Effector memory CD4-positive, alpha-beta T cell (primary cell): ENCODE data around the gene TRIO.

ENCODE experiments used
- DNase-seq, 3 donors: peaks; one replicate each; pipeline ENCODE4 v3.0.0-alpha.2; 2020
- H3K27ac ChIP-seq: 2 replicates; pipeline ENCODE4 v1.7.0; 2013; ENCODE audit warnings: mild to moderate bottlenecking, low read length, moderate library complexity; ENCODE audit not compliant: insufficient read depth, poor library complexity, severe bottlenecking
- H3K27me3 ChIP-seq: replicated peaks from 2 replicates; pipeline ENCODE4 v1.7.0; 2013; ENCODE audit warnings: mild to moderate bottlenecking, low read length; ENCODE audit not compliant: insufficient read depth, control insufficient read depth, poor library complexity, severe bottlenecking
- H3K36me3 ChIP-seq: 2 replicates; pipeline ENCODE4 v1.7.0; 2013; ENCODE audit warnings: mild to moderate bottlenecking, low read length, moderate library complexity; ENCODE audit not compliant: control insufficient read depth, insufficient read depth
- H3K4me1 ChIP-seq: 2 replicates; pipeline ENCODE4 v1.7.0; 2013; ENCODE audit warnings: low read length, mild to moderate bottlenecking; ENCODE audit not compliant: control insufficient read depth, insufficient read depth, poor library complexity, severe bottlenecking
- H3K4me3 ChIP-seq: 2 replicates; pipeline ENCODE4 v1.7.0; 2013; ENCODE audit warnings: low read length, low read depth, mild to moderate bottlenecking; ENCODE audit not compliant: insufficient read depth, poor library complexity, severe bottlenecking
- H3K9me3 ChIP-seq: 2 replicates; pipeline ENCODE4 v1.7.0; 2013; ENCODE audit warnings: mild to moderate bottlenecking, low read length, moderate library complexity; ENCODE audit not compliant: control insufficient read depth

The TRIO gene

GRCh38 chr5:14212838-14213237, 69.7 kb downstream of the TRIO start:
- H3K27ac ChIP-seq: no peak overlapping the region
- H3K36me3 ChIP-seq: no peaks in the 10 kb centered on the region
- no peak for DNase-seq
- no peak overlapping the region for H3K4me3 ChIP-seq
- no peaks in the 10 kb centered on the region for H3K9me3 ChIP-seq
- no peaks in the 10 kb centered on the region for H3K27me3 ChIP-seq
- no peaks in the 10 kb centered on the region for H3K4me1 ChIP-seq

DNA sequence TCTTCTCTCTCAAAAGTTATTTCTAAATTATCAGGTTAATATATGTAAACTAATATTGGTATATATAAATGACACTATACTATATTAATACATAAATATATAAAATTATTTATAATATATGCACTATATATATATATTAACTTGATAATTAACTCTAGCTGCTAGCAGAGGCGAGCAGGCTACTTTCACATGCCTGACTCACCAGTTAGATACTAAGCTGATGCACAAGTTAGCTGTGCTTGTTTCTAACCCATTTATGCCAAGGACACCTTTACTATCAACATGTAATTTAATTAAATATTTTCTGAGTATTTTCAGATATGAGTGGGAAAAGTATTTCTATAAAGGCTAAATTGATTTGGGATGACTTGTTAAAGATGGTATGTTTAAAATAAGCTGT, 70.1 kb downstream of the TRIO start:
- Histone ChIP-seq H3K27ac (no peak overlapping the region), H3K36me3 (no peaks in the 10 kb centered on the region), H3K4me1 (no peaks in the 10 kb centered on the region), H3K9me3 (no peaks in the 10 kb centered on the region), H3K4me3 (no peak overlapping the region), H3K27me3 (no peaks in the 10 kb centered on the region)
- DNase-seq: no peak

- H3K27ac ChIP-seq: no peak overlapping the region
Measured at GRCh38 chr5:14213813-14214585, 70.9 kb downstream of the TRIO start.

DNA sequence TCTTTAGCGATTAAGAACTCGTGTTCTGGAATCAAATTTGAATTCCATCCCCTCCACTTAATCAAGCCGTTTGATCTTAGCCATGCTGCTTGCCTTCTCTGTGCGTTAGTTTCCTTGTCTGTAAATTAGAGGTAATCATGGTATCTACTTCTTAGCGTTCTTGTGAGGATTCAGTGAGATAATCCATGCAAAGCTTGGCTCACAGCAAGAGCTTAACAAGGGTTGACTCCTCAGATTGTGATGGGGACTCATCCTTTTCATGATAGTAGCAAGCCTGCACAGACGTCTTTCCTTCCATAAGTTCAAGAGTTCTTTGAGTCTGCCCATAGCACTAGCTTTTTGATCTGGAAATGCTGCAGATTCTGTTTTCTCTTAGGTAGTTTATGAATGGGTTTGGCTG, 72.8 kb downstream of the TRIO start:
- Histone ChIP-seq H3K27ac (no peak overlapping the region), H3K36me3 (no peaks in the 10 kb centered on the region), H3K4me1 (no peaks in the 10 kb centered on the region), H3K27me3 (no peaks in the 10 kb centered on the region), H3K4me3 (no peak overlapping the region), H3K9me3 (no peaks in the 10 kb centered on the region)
- no peak for DNase-seq

More at GRCh38 chr5:14213813-14214585, 70.9 kb downstream of the TRIO start:
- H3K9me3 ChIP-seq: no peaks in the 10 kb centered on the region
- no peaks in the 10 kb centered on the region for H3K4me1 ChIP-seq
- DNase-seq: no peak
- no peaks in the 10 kb centered on the region for H3K27me3 ChIP-seq
- H3K36me3 ChIP-seq: no peaks in the 10 kb centered on the region
- no peak overlapping the region for H3K4me3 ChIP-seq

DNA sequence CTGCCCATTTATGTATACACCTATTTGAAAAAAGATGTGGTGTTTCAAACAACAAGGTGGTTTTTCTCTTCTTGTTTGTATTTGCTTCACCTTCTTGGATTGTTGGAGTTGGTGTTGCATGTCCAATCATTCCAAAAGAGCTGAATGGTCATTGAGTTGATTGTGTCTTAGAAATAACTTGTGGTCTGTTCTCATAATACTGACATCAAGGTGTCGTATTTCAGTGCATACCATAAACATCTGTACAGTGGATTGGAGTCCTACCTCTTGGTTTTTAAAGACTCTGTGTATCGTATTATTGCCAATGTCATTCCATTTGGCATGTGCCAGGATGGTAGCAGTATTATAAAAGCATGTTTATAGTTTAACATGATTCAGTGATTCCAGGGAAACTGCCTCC, 73.2 kb downstream of the TRIO start:
- H3K27ac ChIP-seq: no peak overlapping the region
- H3K4me3 ChIP-seq: no peak overlapping the region
- no peaks in the 10 kb centered on the region for H3K9me3 ChIP-seq
- H3K27me3 ChIP-seq: no peaks in the 10 kb centered on the region
- no peaks in the 10 kb centered on the region for H3K4me1 ChIP-seq
- DNase-seq: no peak
- H3K36me3 ChIP-seq: no peaks in the 10 kb centered on the region

GRCh38 chr5:14216902-14217301, 73.8 kb downstream of the TRIO start:
- Histone ChIP-seq H3K27me3 (no peaks in the 10 kb centered on the region), H3K4me3 (no peak overlapping the region), H3K27ac (no peak overlapping the region), H3K9me3 (no peaks in the 10 kb centered on the region), H3K4me1 (no peaks in the 10 kb centered on the region), H3K36me3 (no peaks in the 10 kb centered on the region)
- DNase-seq: no peak

- Histone ChIP-seq H3K27me3 (no peaks in the 10 kb centered on the region), H3K36me3 (no peaks in the 10 kb centered on the region), H3K9me3 (no peaks in the 10 kb centered on the region), H3K4me3 (no peak overlapping the region), H3K4me1 (no peaks in the 10 kb centered on the region), H3K27ac (no peak overlapping the region)
- DNase-seq: no peak
Measured at GRCh38 chr5:14217587-14217986, 74.4 kb downstream of the TRIO start.

DNA sequence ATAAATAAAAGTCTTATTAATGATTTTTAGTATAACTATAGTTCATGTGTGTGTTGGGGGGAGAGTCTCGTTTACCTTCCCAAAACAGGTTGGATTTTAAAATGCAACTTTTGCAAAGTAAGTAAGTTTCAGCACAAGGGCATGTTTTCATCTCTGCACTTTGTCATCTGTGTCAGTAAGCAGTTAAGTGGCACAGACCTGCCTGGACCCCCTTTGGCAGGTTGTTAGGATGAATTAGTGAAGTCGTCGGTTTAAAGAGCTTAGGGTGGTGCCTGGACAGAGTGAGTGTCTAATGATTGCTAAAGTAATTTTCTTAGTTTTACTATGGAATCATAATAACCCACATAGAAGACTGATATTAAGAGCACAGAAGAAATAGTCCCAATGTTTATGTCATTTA, 74.9 kb downstream of the TRIO start:
- Histone ChIP-seq H3K36me3 (no peaks in the 10 kb centered on the region), H3K27me3 (no peaks in the 10 kb centered on the region), H3K9me3 (no peaks in the 10 kb centered on the region), H3K4me1 (no peaks in the 10 kb centered on the region), H3K27ac (no peak overlapping the region), H3K4me3 (no peak overlapping the region)
- no peak for DNase-seq

DNA sequence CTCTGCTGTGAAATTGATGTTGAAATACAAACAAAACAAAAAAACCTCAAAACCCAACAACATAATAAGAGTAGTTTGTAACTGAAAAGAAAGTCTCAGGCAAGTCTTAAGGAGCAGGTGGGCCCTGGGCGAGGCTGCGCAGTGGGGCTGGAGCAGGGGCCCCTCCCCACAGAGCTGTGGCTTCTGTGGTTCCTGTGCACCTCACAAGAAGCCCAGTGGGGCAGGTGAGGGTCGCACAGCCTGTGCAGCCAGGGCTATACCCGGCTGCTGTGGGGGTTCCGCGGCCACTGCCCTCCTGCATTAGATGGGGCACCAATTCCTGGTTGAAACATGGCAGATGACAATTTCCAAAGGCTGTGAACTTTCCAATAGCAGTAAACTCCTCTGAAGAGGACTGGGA, 75.3 kb downstream of the TRIO start:
- Histone ChIP-seq H3K36me3 (no peaks in the 10 kb centered on the region), H3K9me3 (no peaks in the 10 kb centered on the region), H3K4me1 (no peaks in the 10 kb centered on the region), H3K27me3 (no peaks in the 10 kb centered on the region), H3K4me3 (no peak overlapping the region), H3K27ac (no peak overlapping the region)
- DNase-seq: no peak

GRCh38 chr5:14218897-14219573, 75.9 kb downstream of the TRIO start:
- H3K27me3 ChIP-seq: no peaks in the 10 kb centered on the region
- H3K4me3 ChIP-seq: no peak overlapping the region
- no peak for DNase-seq
- H3K9me3 ChIP-seq: no peaks in the 10 kb centered on the region
- H3K36me3 ChIP-seq: no peaks in the 10 kb centered on the region
- no peak overlapping the region for H3K27ac ChIP-seq
- no peaks in the 10 kb centered on the region for H3K4me1 ChIP-seq
